WTC11 (cell line): ENCODE measurements around the gene TMEM196. TPM values are rescaled to one million over a fixed set of nuclear protein-coding genes. Genes with fewer than 3 reads are reported as not detected.

Source experiments
- ATAC-seq: fragments of 200-7000 bp; cut with Tn5 transposase; 2 replicates; pipeline ENCODE4 v1.10.0; 2021; ENCODE audit warnings: mild to moderate bottlenecking, moderate library complexity
- CTCF ChIA-PET: fragments of 300-600 bp; sonication (Branson Sonifier 250); formaldehyde crosslinking; loops from one replicate; lab custom pipeline; 2021; ENCODE audit warnings: antibody characterized with exemption; lab: Charles Lee
- POLR2A ChIA-PET: fragments of 350-600 bp; sonication (Branson Sonifier 250); formaldehyde crosslinking; loops from one replicate; lab custom pipeline; 2021; ENCODE audit warnings: antibody characterized with exemption; lab: Charles Lee
- DNase-seq: peaks from one replicate; pipeline ENCODE4 v3.0.0; 2021; ENCODE audit warnings: low spot score
- H3K27ac Mint-ChIP-seq: 2 replicates; pipeline ENCODE4 v1.8.0; 2021; ENCODE audit warnings: mixed read lengths
- H3K27me3 Mint-ChIP-seq: 2 replicates; pipeline ENCODE4 v1.8.0; 2021; ENCODE audit warnings: low read depth, mild to moderate bottlenecking, moderate library complexity, mixed read lengths
- H3K36me3 Mint-ChIP-seq: 2 replicates; pipeline ENCODE4 v1.8.0; 2021; ENCODE audit warnings: mixed read lengths
- H3K4me1 Mint-ChIP-seq: 2 replicates; pipeline ENCODE4 v1.8.0; 2022; ENCODE audit warnings: mixed read lengths
- H3K4me3 Mint-ChIP-seq: 2 replicates; pipeline ENCODE4 v1.8.0; 2021; ENCODE audit warnings: mild to moderate bottlenecking, moderate library complexity, mixed read lengths
- H3K9me3 Mint-ChIP-seq: 2 replicates; pipeline ENCODE4 v1.8.0; 2021; ENCODE audit warnings: mixed read lengths
- CREB1 ChIP-seq: sonication (generic); formaldehyde crosslinking; IDR thresholded peaks from 2 replicates; pipeline ENCODE4 v1.8.0; 2023; ENCODE audit warnings: mild to moderate bottlenecking, missing genetic modification reagents
- CTCF ChIP-seq: fragments of 200-600 bp; IDR thresholded peaks from 2 replicates; pipeline ENCODE4 v1.8.0; 2022; ENCODE audit warnings: antibody characterized with exemption
- EMX1 ChIP-seq: fragments of 250-450 bp; sonication (Bioruptor Pico); IDR thresholded peaks from 2 replicates; pipeline ENCODE4 v1.8.0; 2021; ENCODE audit warnings: mild to moderate bottlenecking
- FOXJ3 ChIP-seq: sonication (generic); formaldehyde crosslinking; IDR thresholded peaks from 2 replicates; pipeline ENCODE4 v1.9.0; 2021; ENCODE audit warnings: missing genetic modification reagents, mild to moderate bottlenecking, borderline replicate concordance
- IRF2 ChIP-seq: sonication (generic); formaldehyde crosslinking; IDR thresholded peaks from 2 replicates; pipeline ENCODE4 v1.8.0; 2022; ENCODE audit warnings: low read depth, missing genetic modification reagents, borderline replicate concordance
- JAZF1 ChIP-seq: fragments of 250-450 bp; sonication (Bioruptor Pico); IDR thresholded peaks from 2 replicates; pipeline ENCODE4 v1.9.0; 2021; ENCODE audit warnings: moderate library complexity, mild to moderate bottlenecking, inconsistent platforms
- KAT7 ChIP-seq: sonication (generic); formaldehyde crosslinking; IDR thresholded peaks from 2 replicates; pipeline ENCODE4 v1.8.1; 2023; ENCODE audit warnings: missing genetic modification reagents, mild to moderate bottlenecking, borderline replicate concordance
- NFYB ChIP-seq: sonication (generic); formaldehyde crosslinking; conservative IDR thresholded peaks from 2 replicates; pipeline ENCODE4 v1.8.0; 2022; ENCODE audit warnings: low read depth, missing genetic modification reagents
- OVOL2 ChIP-seq: fragments of 250-450 bp; sonication (Bioruptor Pico); IDR thresholded peaks from 2 replicates; pipeline ENCODE4 v1.9.0; 2021; ENCODE audit warnings: mild to moderate bottlenecking, borderline replicate concordance
- USF1 ChIP-seq: sonication (generic); formaldehyde crosslinking; IDR thresholded peaks from 2 replicates; pipeline ENCODE4 v1.8.0; 2022; ENCODE audit warnings: mild to moderate bottlenecking, missing genetic modification reagents
- ZNF121 ChIP-seq: sonication (generic); formaldehyde crosslinking; IDR thresholded peaks from 2 replicates; pipeline ENCODE4 v1.8.0; 2023; ENCODE audit warnings: missing genetic modification reagents
- ZNF219 ChIP-seq: sonication (generic); formaldehyde crosslinking; IDR thresholded peaks from 2 replicates; pipeline ENCODE4 v1.8.0; 2023; ENCODE audit warnings: missing genetic modification reagents, mild to moderate bottlenecking, borderline replicate concordance
- ZNF263 ChIP-seq: sonication (generic); formaldehyde crosslinking; IDR thresholded peaks from 2 replicates; pipeline ENCODE4 v1.8.1; 2022; ENCODE audit warnings: low read depth, mild to moderate bottlenecking, moderate library complexity, missing genetic modification reagents
- ZNF281 ChIP-seq: sonication (generic); formaldehyde crosslinking; IDR thresholded peaks from 2 replicates; pipeline ENCODE4 v1.8.0; 2023; ENCODE audit warnings: mild to moderate bottlenecking, missing genetic modification reagents
- ZNF396 ChIP-seq: fragments of 250-450 bp; sonication (Bioruptor Pico); IDR thresholded peaks from 2 replicates; pipeline ENCODE4 v1.8.0; 2021; ENCODE audit warnings: mild to moderate bottlenecking, moderate library complexity, borderline replicate concordance
- ZNF512 ChIP-seq: sonication (generic); formaldehyde crosslinking; IDR thresholded peaks from 2 replicates; pipeline ENCODE4 v1.8.1; 2022; ENCODE audit warnings: missing genetic modification reagents, borderline replicate concordance
- ZNF532 ChIP-seq: fragments of 250-450 bp; sonication (Bioruptor Pico); IDR thresholded peaks from 2 replicates; pipeline ENCODE4 v1.9.0; 2021; ENCODE audit warnings: mild to moderate bottlenecking, borderline replicate concordance
- total RNA-seq: library from RNA; stranded (reverse); gene quantifications from 3 replicates; pipeline ENCODE4 v1.2.3, GENCODE V29; 2021

The TMEM196 gene
- total RNA-seq, 1 experiment from 2014 or later: 0.42 TPM

- H3K36me3 Mint-ChIP-seq: no peaks in the 10 kb centered on the region
- peaks cover 39% of the 10 kb centered on the region for H3K27me3 Mint-ChIP-seq
- no peak overlapping the region for H3K4me3 Mint-ChIP-seq
- H3K4me1 Mint-ChIP-seq: peaks cover 18% of the 10 kb centered on the region
- ChIA-PET CTCF (no interaction called here), POLR2A (no interaction called here)
- H3K9me3 Mint-ChIP-seq: no peaks in the 10 kb centered on the region
- DNase-seq (no peak), ATAC-seq (no peak)
- TF ChIP-seq NFYB (CRISPR knock-in tag): no peak
- TF ChIP-seq ZNF532: no peak
- no peak for TF ChIP-seq CTCF
- H3K27ac Mint-ChIP-seq: no peak overlapping the region
These were observed 2.2 kb upstream of the TMEM196 start for GRCh38 chr7:19775578-19775977.

- TF ChIP-seq IRF2: no peak
- TF ChIP-seq ZNF396: no peak
- no peak for TF ChIP-seq FOXJ3 (CRISPR knock-in tag)
- no peak for TF ChIP-seq CREB1 (CRISPR knock-in tag)
- TF ChIP-seq ZNF281 (CRISPR knock-in tag): no peak
- TF ChIP-seq USF1 (CRISPR knock-in tag): no peak
- peaks cover 18% of the 10 kb centered on the region for H3K4me1 Mint-ChIP-seq
- peak overlapping the region; percentile 78 for H3K4me3 Mint-ChIP-seq
- H3K27ac Mint-ChIP-seq: no peak overlapping the region
- ATAC-seq (peak; percentile 60), DNase-seq (peak; percentile 20)
- H3K9me3 Mint-ChIP-seq: no peaks in the 10 kb centered on the region
- CTCF ChIA-PET: interaction anchor here (1.0 to 3.8 kb wide), 6 partner anchors 17 to 826 kb away, joined by 3 to 22 read pairs (median 4); no protein-coding TSS in a partner anchor
- POLR2A ChIA-PET: no interaction called here
- H3K36me3 Mint-ChIP-seq: no peaks in the 10 kb centered on the region
- peaks cover 51% of the 10 kb centered on the region for H3K27me3 Mint-ChIP-seq
These were observed 1.1 kb downstream of the TMEM196 start for GRCh38 chr7:19772306-19772705.

GRCh38 chr7:19762631-19763030, 10.8 kb downstream of the TMEM196 start:
- no peaks in the 10 kb centered on the region for H3K9me3 Mint-ChIP-seq
- CTCF ChIA-PET: interaction anchor here (1.2 kb wide), 1 partner anchor 8 kb away, joined by 6 read pairs; no protein-coding TSS in a partner anchor
- H3K4me1 Mint-ChIP-seq: no peaks in the 10 kb centered on the region
- ATAC-seq: no peak
- no peaks in the 10 kb centered on the region for H3K36me3 Mint-ChIP-seq
- TF ChIP-seq EMX1 (CRISPR knock-in tag): no peak
- TF ChIP-seq ZNF121 (CRISPR knock-in tag): no peak
- no peak for TF ChIP-seq OVOL2
- no peak for TF ChIP-seq ZNF512 (CRISPR knock-in tag)
- no peak for TF ChIP-seq ZNF219 (CRISPR knock-in tag)
- no peak for TF ChIP-seq JAZF1 (CRISPR knock-in tag)
- TF ChIP-seq KAT7 (CRISPR knock-in tag): no peak
- no peak for TF ChIP-seq ZNF263 (CRISPR knock-in tag)
- no peaks in the 10 kb centered on the region; the same call in 1 of the 2 replicates for H3K27me3 Mint-ChIP-seq
- POLR2A ChIA-PET: no interaction called here
- no peak overlapping the region for H3K27ac Mint-ChIP-seq
- H3K4me3 Mint-ChIP-seq: no peak overlapping the region
- DNase-seq: no peak
